SU-DHL-6 (cell line): Measurements from ENCODE around the gene FBLN7.

ENCODE experiments used
- H2AFZ ChIP-seq: fragments of 200-600 bp; sonication (generic); 2 replicates; pipeline ENCODE4 v1.6.1; 2014; ENCODE audit warnings: low read depth, mild to moderate bottlenecking, moderate library complexity, mixed read lengths, antibody characterized with exemption, low read length; ENCODE audit not compliant: severe bottlenecking
- H3F3A ChIP-seq: fragments of 200-600 bp; shearing (Covaris generic); 2 replicates; pipeline ENCODE4 v1.6.0; 2016; ENCODE audit warnings: antibody characterized with exemption, mild to moderate bottlenecking; ENCODE audit not compliant: insufficient read depth
- H3K27ac ChIP-seq: fragments of 200-600 bp; sonication (generic); 2 replicates; pipeline ENCODE4 v1.5.1; 2016; ENCODE audit warnings: low read depth, mild to moderate bottlenecking, low read length, moderate library complexity, mixed read lengths
- H3K27me3 ChIP-seq: fragments of 200-600 bp; sonication (generic), shearing (Covaris generic); 2 replicates; pipeline ENCODE4 v1.6.0; 2014; ENCODE audit warnings: mild to moderate bottlenecking, low read length
- H3K36me3 ChIP-seq: fragments of 200-600 bp; sonication (generic); 2 replicates; pipeline ENCODE4 v1.6.1; 2014; ENCODE audit warnings: mild to moderate bottlenecking, low read length, mixed read lengths
- H3K4me2 ChIP-seq: fragments of 300-600, 200-600 bp; shearing (Covaris generic), sonication (generic); 2 replicates; pipeline ENCODE4 v1.6.0; 2014; ENCODE audit warnings: low read length, low read depth, mild to moderate bottlenecking; ENCODE audit not compliant: poor library complexity, severe bottlenecking
- H3K4me3 ChIP-seq: fragments of 200-600 bp; sonication (generic); 2 replicates; pipeline ENCODE4 v1.5.1; 2014; ENCODE audit warnings: antibody characterized with exemption, low read length, mild to moderate bottlenecking, mixed read lengths; ENCODE audit not compliant: insufficient read depth, poor library complexity, severe bottlenecking
- H3K79me2 ChIP-seq: fragments of 200-600 bp; sonication (generic); 2 replicates; pipeline ENCODE4 v1.6.1; 2014; ENCODE audit warnings: mild to moderate bottlenecking, low read length, moderate library complexity; ENCODE audit not compliant: insufficient read depth
- H3K9ac ChIP-seq: fragments of 200-600 bp; sonication (generic); 2 replicates; pipeline ENCODE4 v1.7.0; 2014; ENCODE audit warnings: mild to moderate bottlenecking, low read length
- H3K9me2 ChIP-seq: fragments of 200-600 bp; sonication (generic); replicated peaks from 2 replicates; pipeline ENCODE4 v1.6.1; 2014; ENCODE audit warnings: low read length; ENCODE audit not compliant: insufficient read depth
- H3K9me3 ChIP-seq: fragments of 200-600 bp; sonication (generic); 2 replicates; pipeline ENCODE4 v1.6.1; 2014; ENCODE audit warnings: low read length, mixed read lengths; ENCODE audit not compliant: insufficient read depth
- H4K20me1 ChIP-seq: fragments of 200-600 bp; sonication (generic); 2 replicates; pipeline ENCODE4 v1.6.1; 2014; ENCODE audit warnings: low read depth, mild to moderate bottlenecking, antibody characterized with exemption, low read length, moderate library complexity, mixed read lengths
- CTCF ChIP-seq: fragments of 200-600 bp; sonication (generic); IDR thresholded peaks from one replicate; pipeline ENCODE4 v1.5.1; 2017; ENCODE audit warnings: antibody characterized with exemption, mild to moderate bottlenecking, low read length, moderate library complexity; ENCODE audit not compliant: insufficient read depth, poor library complexity, severe bottlenecking
- EZH2phosphoT487 ChIP-seq: fragments of 200-600 bp; sonication (generic), shearing (Covaris generic); conservative IDR thresholded peaks from 2 replicates; pipeline ENCODE4 v1.6.1; 2018; ENCODE audit warnings: mild to moderate bottlenecking, antibody characterized with exemption, low read length, moderate library complexity, mixed read lengths

FBLN7 gene

GRCh38 chr2:112149866-112150435, 11.8 kb downstream of the FBLN7 start:
- no peak overlapping the region for H3K9ac ChIP-seq
- no peak overlapping the region for H3K27ac ChIP-seq
- no peak overlapping the region for H3K4me3 ChIP-seq
- no peak overlapping the region for H3K4me2 ChIP-seq
- H2AFZ ChIP-seq, result no peak overlapping the region
- H4K20me1 ChIP-seq, result no peaks in the 10 kb centered on the region
- H3K27me3 ChIP-seq, result no peaks in the 10 kb centered on the region
- no peaks in the 10 kb centered on the region for H3F3A ChIP-seq
- H3K9me3 ChIP-seq, result no peaks in the 10 kb centered on the region
- H3K9me2 ChIP-seq, result no peaks in the 10 kb centered on the region
- TF ChIP-seq EZH2phosphoT487, result no peak
- no peak for TF ChIP-seq CTCF
- H3K79me2 ChIP-seq, result no peaks in the 10 kb centered on the region
- H3K36me3 ChIP-seq, result no peaks in the 10 kb centered on the region

- no peaks in the 10 kb centered on the region for H3K79me2 ChIP-seq
Measured at GRCh38 chr2:112150447-112150846, 12.3 kb downstream of the FBLN7 start.

GRCh38 chr2:112150851-112151250, 12.7 kb downstream of the FBLN7 start:
- H3K27ac ChIP-seq, result no peak overlapping the region
- no peak overlapping the region for H3K4me3 ChIP-seq
- no peaks in the 10 kb centered on the region for H3K36me3 ChIP-seq
- no peak for TF ChIP-seq CTCF
- no peaks in the 10 kb centered on the region for H3K9me3 ChIP-seq
- no peaks in the 10 kb centered on the region for H3K9me2 ChIP-seq
- no peak overlapping the region for H3K9ac ChIP-seq
- no peaks in the 10 kb centered on the region for H4K20me1 ChIP-seq
- no peaks in the 10 kb centered on the region for H3K27me3 ChIP-seq
- H3F3A ChIP-seq, result no peaks in the 10 kb centered on the region
- H2AFZ ChIP-seq, result no peak overlapping the region
- H3K79me2 ChIP-seq, result no peaks in the 10 kb centered on the region
- no peak overlapping the region for H3K4me2 ChIP-seq

More at GRCh38 chr2:112150447-112150846, 12.3 kb downstream of the FBLN7 start:
- Histone ChIP-seq H4K20me1 (no peaks in the 10 kb centered on the region), H3K4me3 (no peak overlapping the region), H3K9me2 (no peaks in the 10 kb centered on the region), H3K27me3 (no peaks in the 10 kb centered on the region), H3K36me3 (no peaks in the 10 kb centered on the region), H3K9me3 (no peaks in the 10 kb centered on the region), H3K27ac (no peak overlapping the region), H2AFZ (no peak overlapping the region), H3F3A (no peaks in the 10 kb centered on the region), H3K4me2 (no peak overlapping the region), H3K9ac (no peak overlapping the region)
- TF ChIP-seq CTCF (no peak), EZH2phosphoT487 (no peak)

GRCh38 chr2:112151271-112151670, 13.1 kb downstream of the FBLN7 start:
- Histone ChIP-seq H3K4me2 (no peak overlapping the region), H4K20me1 (no peaks in the 10 kb centered on the region)

More at GRCh38 chr2:112151271-112151670, 13.1 kb downstream of the FBLN7 start:
- no peaks in the 10 kb centered on the region for H3K27me3 ChIP-seq
- H3K36me3 ChIP-seq, result no peaks in the 10 kb centered on the region
- H3F3A ChIP-seq, result no peaks in the 10 kb centered on the region
- H3K27ac ChIP-seq, result no peak overlapping the region
- no peaks in the 10 kb centered on the region for H3K79me2 ChIP-seq
- no peak overlapping the region for H3K4me3 ChIP-seq
- TF ChIP-seq CTCF, result no peak
- H3K9me3 ChIP-seq, result no peaks in the 10 kb centered on the region
- no peak overlapping the region for H2AFZ ChIP-seq
- no peaks in the 10 kb centered on the region for H3K9me2 ChIP-seq
- no peak overlapping the region for H3K9ac ChIP-seq
